NB4 (cell line): Measurements from ENCODE around the gene RPP21.

Experiments
- CTCF ChIP-seq: IDR thresholded peaks from one replicate; pipeline ENCODE4 v1.5.1; 2012; ENCODE audit warnings: low read depth, low read length
- MAX ChIP-seq: IDR thresholded peaks from 2 replicates; pipeline ENCODE4 v1.6.1; 2011; ENCODE audit warnings: low read depth, low read length
- POLR2A ChIP-seq: IDR thresholded peaks from 2 replicates; pipeline ENCODE4 v1.6.1; 2011; ENCODE audit warnings: mild to moderate bottlenecking; ENCODE audit not compliant: insufficient read length; ENCODE audit errors: extremely low read depth

GRCh38 chr6:30304002-30304401 is 41.0 kb upstream of the RPP21 start:
- TF ChIP-seq CTCF (no peak), MAX (no peak), POLR2A (no peak)
